HepG2 (cell line): ENCODE data around the gene ZNF425. TPM values are rescaled to one million over a fixed set of nuclear protein-coding genes. Genes with fewer than 3 reads are reported as not detected.

ENCODE experiments used
- AGO2 ChIP-seq: fragments of 200-400 bp; formaldehyde crosslinking; optimal IDR thresholded peaks from 2 replicates; pipeline ENCODE3; 2017; ENCODE audit warnings: mild to moderate bottlenecking, low read depth, low read length, moderate library complexity
- HNF4G ChIP-seq, 2 experiments: sonication (generic) in 1 of 2; formaldehyde crosslinking in 1 of 2; IDR thresholded peaks; 2 replicates each; pipeline versions ENCODE4 v1.4.0 to v1.6.1; 2011 to 2020; ENCODE audit warnings: borderline replicate concordance in 2 of 2, low read depth in 2 of 2, mild to moderate bottlenecking in 2 of 2, low read length in 1 of 2, missing genetic modification reagents in 1 of 2, moderate library complexity in 1 of 2
- NBN ChIP-seq: fragments of 450-650 bp; conservative IDR thresholded peaks from 2 replicates; pipeline ENCODE4 v1.6.1; 2017
- SNAPC4 ChIP-seq: sonication (generic); formaldehyde crosslinking; IDR thresholded peaks from 2 replicates; pipeline ENCODE4 v1.4.0; 2020; ENCODE audit warnings: mild to moderate bottlenecking, missing genetic modification reagents
- SOX6 ChIP-seq, 2 experiments: fragments of 450-650 bp in 1 of 2; sonication (generic) in 1 of 2; formaldehyde crosslinking in 1 of 2; IDR thresholded peaks; 2 replicates each; pipeline versions ENCODE4 v1.4.0 to v1.6.1; 2017 to 2020; ENCODE audit warnings: antibody characterized with exemption in 1 of 2, mild to moderate bottlenecking in 1 of 2, missing genetic modification reagents in 1 of 2
- SP4 ChIP-seq: sonication (generic); formaldehyde crosslinking; IDR thresholded peaks from 2 replicates; pipeline ENCODE4 v1.8.1; 2023; ENCODE audit warnings: mild to moderate bottlenecking, missing genetic modification reagents
- THAP11 ChIP-seq: IDR thresholded peaks from 2 replicates; pipeline ENCODE4 v1.6.1; 2016; ENCODE audit warnings: missing biosample characterization, missing genetic modification reagents
- ZNF337 ChIP-seq: sonication (generic); formaldehyde crosslinking; IDR thresholded peaks from 2 replicates; pipeline ENCODE4 v1.5.1; 2020; ENCODE audit warnings: missing genetic modification reagents, low read depth, mild to moderate bottlenecking, borderline replicate concordance
- ZNF597 ChIP-seq: sonication (generic); formaldehyde crosslinking; IDR thresholded peaks from 2 replicates; pipeline ENCODE4 v1.5.0; 2020; ENCODE audit warnings: missing genetic modification reagents
- polyA plus RNA-seq, 8 experiments: library from polyadenylated mRNA; depleted of rRNA in 3 of 8; stranded (reverse) in 7 of 8; unstranded in 1 of 8; fragments of >200 nt; fragmentation: Illumina TruSeq in 4 of 8; extraction: Trizol in 4 of 8; gene quantifications; 2 replicates each; pipeline versions ENCODE4 v1.2.1 to v1.2.3, GENCODE V29; 2011 to 2016; ENCODE audit warnings: low read depth in 4 of 8, missing spikeins in 1 of 8, mixed read lengths in 1 of 8; ENCODE audit not compliant: insufficient read depth in 1 of 8
- total RNA-seq, 5 experiments: library from RNA; depleted of rRNA; stranded (reverse); fragments of >200 nt; fragmentation: Illumina TruSeq; extraction: Trizol; gene quantifications; 2 replicates each; pipeline ENCODE4 v1.2.3, GENCODE V29; 2016; ENCODE audit warnings: low read depth in 1 of 5
- TF ChIP-seq, protein P1 (sequence below): sonication (generic); formaldehyde crosslinking; IDR thresholded peaks from 2 replicates; pipeline ENCODE4 v1.5.1; 2020; ENCODE audit warnings: mild to moderate bottlenecking, missing genetic modification reagents, borderline replicate concordance
- TF ChIP-seq, protein P2 (sequence below): sonication (generic); formaldehyde crosslinking; IDR thresholded peaks from 2 replicates; pipeline ENCODE4 v1.8.0; 2022; ENCODE audit warnings: missing genetic modification reagents, mild to moderate bottlenecking, moderate library complexity, borderline replicate concordance

ZNF425 gene
- total and polyA plus RNA-seq, 2 of the 13 experiments (the other 11 are each of a cell fraction or from before 2014, with no cell fraction given) = 0.51 to 1.1 TPM

GRCh38 chr7:149125863-149126661 is at the start of gene ZNF425 (continued):
- TF ChIP-seq SNAPC4 (peak; percentile 95), ZNF337 (CRISPR knock-in tag) (0 out of 2 replicates have a peak, but pooled peaks have one; percentile 16), SOX6 (IDR thresholded peaks at IDR 0.05) (no peak), SOX6 (CRISPR knock-in tag; IDR thresholded peaks at IDR 0.05) (peak; percentile 81), ZNF597 (CRISPR knock-in tag) (0 out of 2 replicates have a peak, but pooled peaks have one; percentile 74), SP4 (CRISPR knock-in tag) (peak; percentile 54), HNF4G (IDR thresholded peaks at IDR 0.05; ENCODE audit: borderline replicate concordance, low read depth, low read length) (peak; percentile 64; the same call in 1 of the 2 replicates), HNF4G (CRISPR knock-in tag; IDR thresholded peaks at IDR 0.05; ENCODE audit: borderline replicate concordance, low read depth) (peak; percentile 72), THAP11 (CRISPR knock-in tag) (peak; percentile 91), NBN (no peak), AGO2 (peak; percentile 67)
- TF ChIP-seq, protein P1, sequence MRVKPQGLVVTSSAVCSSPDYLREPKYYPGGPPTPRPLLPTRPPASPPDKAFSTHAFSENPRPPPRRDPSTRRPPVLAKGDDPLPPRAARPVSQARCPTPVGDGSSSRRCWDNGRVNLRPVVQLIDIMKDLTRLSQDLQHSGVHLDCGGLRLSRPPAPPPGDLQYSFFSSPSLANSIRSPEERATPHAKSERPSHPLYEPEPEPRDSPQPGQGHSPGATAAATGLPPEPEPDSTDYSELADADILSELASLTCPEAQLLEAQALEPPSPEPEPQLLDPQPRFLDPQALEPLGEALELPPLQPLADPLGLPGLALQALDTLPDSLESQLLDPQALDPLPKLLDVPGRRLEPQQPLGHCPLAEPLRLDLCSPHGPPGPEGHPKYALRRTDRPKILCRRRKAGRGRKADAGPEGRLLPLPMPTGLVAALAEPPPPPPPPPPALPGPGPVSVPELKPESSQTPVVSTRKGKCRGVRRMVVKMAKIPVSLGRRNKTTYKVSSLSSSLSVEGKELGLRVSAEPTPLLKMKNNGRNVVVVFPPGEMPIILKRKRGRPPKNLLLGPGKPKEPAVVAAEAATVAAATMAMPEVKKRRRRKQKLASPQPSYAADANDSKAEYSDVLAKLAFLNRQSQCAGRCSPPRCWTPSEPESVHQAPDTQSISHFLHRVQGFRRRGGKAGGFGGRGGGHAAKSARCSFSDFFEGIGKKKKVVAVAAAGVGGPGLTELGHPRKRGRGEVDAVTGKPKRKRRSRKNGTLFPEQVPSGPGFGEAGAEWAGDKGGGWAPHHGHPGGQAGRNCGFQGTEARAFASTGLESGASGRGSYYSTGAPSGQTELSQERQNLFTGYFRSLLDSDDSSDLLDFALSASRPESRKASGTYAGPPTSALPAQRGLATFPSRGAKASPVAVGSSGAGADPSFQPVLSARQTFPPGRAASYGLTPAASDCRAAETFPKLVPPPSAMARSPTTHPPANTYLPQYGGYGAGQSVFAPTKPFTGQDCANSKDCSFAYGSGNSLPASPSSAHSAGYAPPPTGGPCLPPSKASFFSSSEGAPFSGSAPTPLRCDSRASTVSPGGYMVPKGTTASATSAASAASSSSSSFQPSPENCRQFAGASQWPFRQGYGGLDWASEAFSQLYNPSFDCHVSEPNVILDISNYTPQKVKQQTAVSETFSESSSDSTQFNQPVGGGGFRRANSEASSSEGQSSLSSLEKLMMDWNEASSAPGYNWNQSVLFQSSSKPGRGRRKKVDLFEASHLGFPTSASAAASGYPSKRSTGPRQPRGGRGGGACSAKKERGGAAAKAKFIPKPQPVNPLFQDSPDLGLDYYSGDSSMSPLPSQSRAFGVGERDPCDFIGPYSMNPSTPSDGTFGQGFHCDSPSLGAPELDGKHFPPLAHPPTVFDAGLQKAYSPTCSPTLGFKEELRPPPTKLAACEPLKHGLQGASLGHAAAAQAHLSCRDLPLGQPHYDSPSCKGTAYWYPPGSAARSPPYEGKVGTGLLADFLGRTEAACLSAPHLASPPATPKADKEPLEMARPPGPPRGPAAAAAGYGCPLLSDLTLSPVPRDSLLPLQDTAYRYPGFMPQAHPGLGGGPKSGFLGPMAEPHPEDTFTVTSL (CRISPR knock-in tag) = no peak
- TF ChIP-seq, protein P2, sequence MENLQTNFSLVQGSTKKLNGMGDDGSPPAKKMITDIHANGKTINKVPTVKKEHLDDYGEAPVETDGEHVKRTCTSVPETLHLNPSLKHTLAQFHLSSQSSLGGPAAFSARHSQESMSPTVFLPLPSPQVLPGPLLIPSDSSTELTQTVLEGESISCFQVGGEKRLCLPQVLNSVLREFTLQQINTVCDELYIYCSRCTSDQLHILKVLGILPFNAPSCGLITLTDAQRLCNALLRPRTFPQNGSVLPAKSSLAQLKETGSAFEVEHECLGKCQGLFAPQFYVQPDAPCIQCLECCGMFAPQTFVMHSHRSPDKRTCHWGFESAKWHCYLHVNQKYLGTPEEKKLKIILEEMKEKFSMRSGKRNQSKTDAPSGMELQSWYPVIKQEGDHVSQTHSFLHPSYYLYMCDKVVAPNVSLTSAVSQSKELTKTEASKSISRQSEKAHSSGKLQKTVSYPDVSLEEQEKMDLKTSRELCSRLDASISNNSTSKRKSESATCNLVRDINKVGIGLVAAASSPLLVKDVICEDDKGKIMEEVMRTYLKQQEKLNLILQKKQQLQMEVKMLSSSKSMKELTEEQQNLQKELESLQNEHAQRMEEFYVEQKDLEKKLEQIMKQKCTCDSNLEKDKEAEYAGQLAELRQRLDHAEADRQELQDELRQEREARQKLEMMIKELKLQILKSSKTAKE (CRISPR knock-in tag) = peak; percentile 45; the same call in 1 of the 2 replicates
